Thoracic aorta (tissue), 2 donors: ENCODE measurements around the gene TMC8. TPM values are rescaled to one million over a fixed set of nuclear protein-coding genes. Genes with fewer than 3 reads are reported as not detected.

Experiments
- ATAC-seq: fragments of 150-250 bp; one replicate; pipeline ENCODE4 v1.8.0; 2017; ENCODE audit warnings: low read depth; ENCODE audit not compliant: insufficient number of reproducible peaks, low FRiP score
- DNase-seq: peaks from one replicate; pipeline ENCODE4 v3.0.0-alpha.2; 2020; ENCODE audit warnings: low spot score
- H3K27ac ChIP-seq, 2 donors: fragments of 200-600 bp; sonication (generic); 1 replicate in 1 of 2; 2 replicates in 1 of 2; pipeline ENCODE4 v1.5.1; 2016; ENCODE audit warnings: mild to moderate bottlenecking in 2 of 2, moderate library complexity in 2 of 2
- H3K27me3 ChIP-seq: fragments of 200-600 bp; sonication (generic); replicated peaks from 2 replicates; pipeline ENCODE4 v1.6.0; 2016; ENCODE audit warnings: mild to moderate bottlenecking; ENCODE audit not compliant: insufficient read depth
- H3K36me3 ChIP-seq: fragments of 200-600 bp; sonication (generic); one replicate; pipeline ENCODE4 v1.5.1; 2016
- H3K4me1 ChIP-seq, 2 donors: fragments of 200-600 bp; sonication (generic); 1 replicate in 1 of 2; 2 replicates in 1 of 2; pipeline versions ENCODE4 v1.5.1 to v1.6.0; 2016; ENCODE audit warnings: low read depth in 2 of 2, mild to moderate bottlenecking in 1 of 2; ENCODE audit not compliant: control insufficient read depth in 1 of 2
- H3K4me3 ChIP-seq: fragments of 200-600 bp; sonication (generic); 2 replicates; pipeline ENCODE4 v1.5.1; 2016; ENCODE audit warnings: mild to moderate bottlenecking
- H3K9me3 ChIP-seq: fragments of 200-600 bp; sonication (generic); 2 replicates; pipeline ENCODE4 v1.5.1; 2016
- CTCF ChIP-seq: fragments of 200-600 bp; sonication (generic); IDR thresholded peaks from one replicate; pipeline ENCODE4 v1.5.1; 2019; ENCODE audit warnings: antibody characterized with exemption
- total RNA-seq, 2 donors: library from RNA; depleted of rRNA; stranded (reverse); fragments of >200 nt; gene quantifications; one replicate each; pipeline versions ENCODE4 v1.1.0 to v1.2.3, GENCODE V29; 2016

Gene TMC8
- total RNA-seq, 2 donors from 2014 or later = 5.6 to 9.3 TPM

DNA sequence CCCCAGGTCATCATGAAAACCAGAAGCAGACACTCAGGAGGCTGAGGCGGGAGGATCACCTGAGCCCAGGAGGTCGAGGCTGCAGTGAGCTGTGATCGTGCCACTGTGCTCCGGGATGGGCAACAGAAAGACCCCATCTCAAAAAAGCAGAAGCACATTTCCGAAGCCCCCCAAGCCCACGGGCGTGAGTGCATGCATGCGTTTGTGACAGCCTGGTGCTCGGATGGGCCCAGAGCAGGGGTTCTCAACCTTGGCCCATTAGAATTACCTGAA lies 21.1 kb upstream of the TMC8 start:
- DNase-seq = no peak
- no peaks in the 10 kb centered on the region for H3K9me3 ChIP-seq
- H3K4me1 ChIP-seq = no peaks in the 10 kb centered on the region
- no peak overlapping the region for H3K27ac ChIP-seq
- no peak overlapping the region for H3K4me3 ChIP-seq
- peaks cover 7% of the 10 kb centered on the region for H3K36me3 ChIP-seq
- ATAC-seq = no peak
- no peak for TF ChIP-seq CTCF
- H3K27me3 ChIP-seq = no peaks in the 10 kb centered on the region

- no peaks in the 10 kb centered on the region for H3K27me3 ChIP-seq
- H3K4me3 ChIP-seq = no peak overlapping the region
- H3K4me1 ChIP-seq = no peaks in the 10 kb centered on the region
- DNase-seq = no peak
- H3K36me3 ChIP-seq = no peaks in the 10 kb centered on the region
- H3K27ac ChIP-seq = no peak overlapping the region
- ATAC-seq = no peak
- no peak for TF ChIP-seq CTCF
- H3K9me3 ChIP-seq = no peaks in the 10 kb centered on the region
Observed at GRCh38 chr17:78110363-78111015, 20.1 kb upstream of the TMC8 start.

DNA sequence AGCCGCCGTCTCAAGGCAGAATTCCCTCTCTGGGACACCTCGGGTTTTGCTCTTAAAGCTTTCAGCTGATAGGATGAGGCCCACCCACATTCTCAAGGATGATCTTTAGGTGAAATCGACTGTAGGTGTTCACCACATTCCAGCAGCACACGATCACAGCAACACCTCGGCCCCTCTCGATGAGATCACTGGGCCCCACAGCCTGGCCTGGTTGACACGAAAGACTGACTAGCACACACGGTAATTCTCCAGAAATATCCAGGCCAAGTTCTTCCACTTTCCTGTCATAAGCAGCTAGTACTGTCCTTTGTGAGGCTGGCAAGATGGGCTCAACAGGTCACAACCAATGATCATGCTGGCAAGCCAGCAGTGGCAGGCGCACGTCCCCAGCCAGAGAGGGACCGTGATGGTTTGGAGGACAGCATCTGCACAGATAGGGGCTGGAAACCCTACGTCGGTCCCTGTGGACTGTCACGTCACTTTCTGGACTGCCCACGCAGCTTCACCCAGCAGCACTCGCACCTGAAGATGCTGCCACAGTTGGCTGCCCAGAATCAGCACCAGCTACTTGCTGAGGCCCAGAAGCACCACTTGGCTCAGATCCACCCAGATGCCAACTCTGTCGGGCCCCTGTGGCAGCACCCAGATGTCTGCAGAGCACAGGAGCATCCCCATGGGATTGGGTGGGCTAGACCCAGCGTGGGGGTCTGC lies 19.4 kb upstream of the TMC8 start:
- TF ChIP-seq CTCF = no peak
- no peak overlapping the region for H3K27ac ChIP-seq
- H3K9me3 ChIP-seq = no peaks in the 10 kb centered on the region
- H3K36me3 ChIP-seq = no peaks in the 10 kb centered on the region
- no peak for ATAC-seq
- no peak overlapping the region for H3K4me3 ChIP-seq
- no peaks in the 10 kb centered on the region for H3K4me1 ChIP-seq
- no peak for DNase-seq
- H3K27me3 ChIP-seq = no peaks in the 10 kb centered on the region

DNA sequence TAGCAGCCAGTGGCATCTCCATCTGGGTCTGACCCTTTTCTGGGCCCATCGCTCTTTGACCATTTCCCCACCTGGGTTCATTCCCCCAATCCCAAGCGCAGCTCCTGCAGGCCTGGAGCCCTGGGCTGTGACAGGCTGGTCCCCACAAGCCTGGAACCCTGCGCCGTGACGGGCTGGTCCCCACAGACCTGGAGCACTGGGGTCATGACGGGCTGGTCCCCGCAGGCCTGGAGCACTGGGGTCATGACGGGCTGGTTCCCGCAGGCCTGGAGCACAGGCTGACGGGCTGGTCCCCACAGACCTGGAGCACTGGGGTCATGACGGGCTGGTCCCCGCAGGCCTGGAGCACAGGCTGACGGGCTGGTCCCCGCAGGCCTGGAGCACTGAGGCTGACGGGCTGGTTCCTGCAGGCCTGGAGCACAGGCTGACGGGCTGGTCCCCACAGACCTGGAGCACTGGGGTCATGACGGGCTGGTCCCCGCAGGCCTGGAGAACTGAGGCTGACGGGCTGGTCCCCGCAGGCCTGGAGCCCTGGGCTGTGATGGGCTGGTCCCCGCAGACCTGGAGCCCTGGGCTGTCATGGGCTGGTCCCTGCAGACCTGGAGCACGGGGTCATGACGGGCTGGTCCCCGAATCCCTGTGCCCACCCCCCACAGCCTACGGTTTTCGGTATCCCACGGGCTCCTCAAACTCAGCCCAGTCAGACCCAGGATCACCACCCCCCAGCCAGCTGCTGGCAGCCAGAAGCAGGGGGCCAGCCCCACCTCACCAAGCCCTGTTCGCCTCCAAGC lies 18.6 kb upstream of the TMC8 start:
- no peaks in the 10 kb centered on the region for H3K27me3 ChIP-seq
- no peak overlapping the region for H3K27ac ChIP-seq
- ATAC-seq (no peak), DNase-seq (no peak)
- H3K36me3 ChIP-seq = no peaks in the 10 kb centered on the region
- TF ChIP-seq CTCF = no peak
- H3K4me1 ChIP-seq = no peaks in the 10 kb centered on the region
- no peak overlapping the region for H3K4me3 ChIP-seq
- H3K9me3 ChIP-seq = no peaks in the 10 kb centered on the region
